HepG2 (cell line): ENCODE measurements around the gene FGF10. TPM values are rescaled to one million over a fixed set of nuclear protein-coding genes. Genes with fewer than 3 reads are reported as not detected.

Experiments used
- ATAC-seq: fragments of 200-7000 bp; cut with Tn5 transposase; 3 replicates; pipeline ENCODE4 v1.9.1; 2020; ENCODE audit warnings: mild to moderate bottlenecking, moderate library complexity
- BruUV-seq: library from RNA; stranded (reverse); fragments of 400-500 nt; replicated peaks from 2 replicates; lab custom pipeline; 2021; lab: Mats Ljungman, UMichigan
- CTCF ChIA-PET: fragments of 300-600 bp; formaldehyde crosslinking; extraction: SDS; loops from one replicate; lab custom pipeline; 2021; ENCODE audit warnings: low total read pairs, inconsistent platforms, low intra/inter-chr PET ratio; lab: Yijun Ruan, JAX
- POLR2A ChIA-PET: fragments of 350-600 bp; sonication (Branson Sonifier 250); formaldehyde crosslinking; loops from one replicate; lab custom pipeline; 2020; ENCODE audit warnings: antibody characterized with exemption, inconsistent platforms; lab: Yijun Ruan, JAX
- DNase-seq: peaks from one replicate; pipeline ENCODE4 v3.0.0-alpha.2; 2015; ENCODE audit warnings: low spot score
- FAIRE-seq: peaks from 3 replicates; lab custom pipeline; 2011; peaks lifted over from hg19 to GRCh38; lab: Jason Lieb, UNC
- H2AFZ ChIP-seq: one replicate; pipeline ENCODE4 v1.6.1; 2011; ENCODE audit warnings: low read length, inconsistent platforms
- H3K27ac ChIP-seq: fragments of 300-600 bp; 3 replicates; pipeline ENCODE4 v1.8.0; 2011; ENCODE audit warnings: mixed run types, mild to moderate bottlenecking, mixed read lengths, low read length, inconsistent platforms; ENCODE audit not compliant: insufficient read depth; ENCODE audit errors: extremely low read length
- H3K27me3 ChIP-seq, 2 experiments: fragments of 200-600 bp in 1 of 2; 2 replicates in 1 of 2; 3 replicates in 1 of 2; pipeline versions ENCODE4 v1.6.0 to v1.8.0; 2011; ENCODE audit warnings: low read length in 2 of 2, mild to moderate bottlenecking in 2 of 2, moderate library complexity in 2 of 2, inconsistent platforms in 1 of 2; ENCODE audit not compliant: insufficient read depth in 2 of 2, control insufficient read depth in 1 of 2
- H3K36me3 ChIP-seq, 2 experiments: fragments of 200-600 bp in 1 of 2; replicated peaks in 1 of 2; 2 replicates in 1 of 2; 3 replicates in 1 of 2; pipeline versions ENCODE4 v1.5.1 to v1.8.0; 2011; ENCODE audit warnings: low read length in 2 of 2, inconsistent platforms in 1 of 2; ENCODE audit not compliant: insufficient read depth in 2 of 2, control insufficient read depth in 1 of 2
- H3K4me1 ChIP-seq: 2 replicates; pipeline ENCODE4 v1.5.1; 2012; ENCODE audit warnings: low read length, inconsistent platforms; ENCODE audit not compliant: insufficient read depth
- H3K4me2 ChIP-seq: 2 replicates; pipeline ENCODE4 v1.6.0; 2011; ENCODE audit warnings: low read depth, low read length, inconsistent platforms
- H3K4me3 ChIP-seq, 3 experiments: fragments of 200-600 bp in 1 of 3; sonication (generic), shearing (Covaris generic) in 1 of 3; replicated peaks in 1 of 3; 2 replicates each; pipeline ENCODE4 v1.5.1; 2011 to 2016; ENCODE audit warnings: low read length in 3 of 3, inconsistent platforms in 2 of 3, low read depth in 2 of 3, mild to moderate bottlenecking in 2 of 3, control low read depth in 1 of 3, mixed read lengths in 1 of 3; ENCODE audit not compliant: insufficient read depth in 1 of 3
- H3K79me2 ChIP-seq: one replicate; pipeline ENCODE4 v1.6.1; 2011; ENCODE audit warnings: low read length, inconsistent platforms; ENCODE audit not compliant: insufficient read depth
- H3K9ac ChIP-seq: 2 replicates; pipeline ENCODE4 v1.6.0; 2011; ENCODE audit warnings: mild to moderate bottlenecking, low read depth, low read length, inconsistent platforms; ENCODE audit not compliant: insufficient read depth
- H3K9me3 ChIP-seq: 2 replicates; pipeline ENCODE4 v1.5.1; 2012; ENCODE audit warnings: mild to moderate bottlenecking, low read length
- H4K20me1 ChIP-seq: 2 replicates; pipeline ENCODE4 v1.6.0; 2011; ENCODE audit warnings: inconsistent platforms, mild to moderate bottlenecking, low read length, moderate library complexity; ENCODE audit not compliant: insufficient read depth
- JARID2 ChIP-seq: sonication (generic); formaldehyde crosslinking; IDR thresholded peaks from 2 replicates; pipeline ENCODE4 v1.8.1; 2023; ENCODE audit warnings: missing genetic modification reagents, inconsistent platforms; ENCODE audit not compliant: insufficient replicate concordance
- KAT8 ChIP-seq: IDR thresholded peaks from 2 replicates; pipeline ENCODE4 v1.6.1; 2016; ENCODE audit warnings: missing genetic modification reagents, missing compliant biosample characterization
- SIN3B ChIP-seq: fragments of 150-350 bp; IDR thresholded peaks from 2 replicates; pipeline ENCODE4 v1.6.1; 2014; ENCODE audit warnings: low read length
- SRSF9 ChIP-seq: fragments of 200-400 bp; formaldehyde crosslinking; IDR thresholded peaks from 2 replicates; pipeline ENCODE4 v1.6.1; 2018; ENCODE audit warnings: borderline replicate concordance, mild to moderate bottlenecking, low read depth, low read length; ENCODE audit not compliant: insufficient read depth, poor library complexity, severe bottlenecking
- TRIM22 ChIP-seq: fragments of 450-650 bp; IDR thresholded peaks from 2 replicates; pipeline ENCODE4 v1.6.1; 2017
- XRCC5 ChIP-seq: fragments of 200-400 bp; formaldehyde crosslinking; optimal IDR thresholded peaks from 2 replicates; pipeline ENCODE3; 2017; ENCODE audit warnings: mild to moderate bottlenecking, low read length
- ZNF136 ChIP-seq: sonication (generic); formaldehyde crosslinking; IDR thresholded peaks from 2 replicates; pipeline ENCODE4 v1.8.1; 2022; ENCODE audit warnings: low read depth, mild to moderate bottlenecking, moderate library complexity, missing genetic modification reagents
- ZNF343 ChIP-seq: sonication (generic); formaldehyde crosslinking; IDR thresholded peaks from 2 replicates; pipeline ENCODE4 v1.4.0; 2020; ENCODE audit warnings: mild to moderate bottlenecking, missing genetic modification reagents
- ZNF709 ChIP-seq: sonication (generic); formaldehyde crosslinking; IDR thresholded peaks from 2 replicates; pipeline ENCODE4 v1.5.0; 2020; ENCODE audit warnings: mild to moderate bottlenecking, missing genetic modification reagents
- ZNF775 ChIP-seq: sonication (generic); formaldehyde crosslinking; IDR thresholded peaks from 2 replicates; pipeline ENCODE4 v1.4.0; 2020; ENCODE audit warnings: missing genetic modification reagents, mild to moderate bottlenecking, moderate library complexity, borderline replicate concordance
- WGBS: methylation state at CpG from one replicate; pipeline ENCODE4 v1.1.6; 2017; ENCODE audit warnings: low lambda C conversion rate; 5-methylcytosine and 5-hydroxymethylcytosine counted together
- in situ Hi-C: cut with HindIII; loops from 2 replicates; pipeline ENCODE4 v1.10.0; 2017; ENCODE audit warnings: low pct_unique_long_range_greater_than_20kb; ENCODE audit not compliant: extremely low pct_ligation_motif_present
- intact Hi-C: fragments of 100-400 bp; cut with micrococcal nuclease; formaldehyde crosslinking; loops from one replicate; pipeline ENCODE4 v1.10.0; 2022; ENCODE audit not compliant: unreplicated experiment
- polyA plus RNA-seq, 8 experiments: library from polyadenylated mRNA; depleted of rRNA in 3 of 8; stranded (reverse) in 7 of 8; unstranded in 1 of 8; fragments of >200 nt; fragmentation: Illumina TruSeq in 4 of 8; extraction: Trizol in 4 of 8; gene quantifications; 2 replicates each; pipeline versions ENCODE4 v1.2.1 to v1.2.3, GENCODE V29; 2011 to 2016; ENCODE audit warnings: low read depth in 4 of 8, missing spikeins in 1 of 8, mixed read lengths in 1 of 8; ENCODE audit not compliant: insufficient read depth in 1 of 8
- total RNA-seq, 5 experiments: library from RNA; depleted of rRNA; stranded (reverse); fragments of >200 nt; fragmentation: Illumina TruSeq; extraction: Trizol; gene quantifications; 2 replicates each; pipeline ENCODE4 v1.2.3, GENCODE V29; 2016; ENCODE audit warnings: low read depth in 1 of 5

FGF10 gene
- total and polyA plus RNA-seq, 2 of the 13 experiments (the other 11 are each of a cell fraction or from before 2014, with no cell fraction given) = not detected

DNA sequence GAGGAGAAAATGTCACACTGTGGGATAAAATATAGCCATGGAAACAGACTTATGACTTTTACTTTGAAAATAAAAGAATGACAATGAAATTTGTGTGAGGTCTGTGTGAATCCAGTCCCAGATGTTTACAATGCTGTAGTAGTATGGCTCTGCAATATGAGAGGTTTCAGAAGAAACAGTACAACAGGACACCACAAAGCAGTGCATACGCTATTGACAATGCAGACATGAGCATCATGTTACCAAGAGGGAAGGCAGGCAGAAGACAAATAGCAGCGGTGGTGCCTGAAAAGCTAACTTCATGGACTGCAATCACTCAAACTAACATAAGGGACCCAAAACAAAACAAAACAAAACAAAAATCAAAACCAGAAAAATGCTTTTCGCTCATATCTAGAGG lies 1.8 kb downstream of the FGF10 start:
- in situ Hi-C loops = no loop called here
- ChIA-PET CTCF (no interaction called here), POLR2A (no interaction called here)
- WGBS = 14% methylated on average over 3 of the region's 3 CpGs
- H3K9me3 ChIP-seq = no peaks in the 10 kb centered on the region
- H3K9ac ChIP-seq = no peak overlapping the region
- no peak overlapping the region for H3K4me2 ChIP-seq
- BruUV-seq = no TSS peak
- TF ChIP-seq ZNF775 (CRISPR knock-in tag) (no peak), XRCC5 (no peak), ZNF709 (CRISPR knock-in tag) (no peak), KAT8 (no peak), SRSF9 (no peak), ZNF343 (CRISPR knock-in tag) (no peak), ZNF136 (CRISPR knock-in tag) (no peak), JARID2 (no peak), TRIM22 (no peak), SIN3B (no peak)
- H3K4me3 ChIP-seq = no peak overlapping the region
- H3K27me3 ChIP-seq = peaks cover 0 to 32% of the 10 kb centered on the region in 2 experiments; a peak in 4 of 5 replicates
- no peaks in the 10 kb centered on the region for H3K4me1 ChIP-seq
- no peaks in the 10 kb centered on the region for H4K20me1 ChIP-seq
- no peak for FAIRE-seq
- no peak for DNase-seq
- H3K27ac ChIP-seq = no peak overlapping the region
- H3K36me3 ChIP-seq = no peaks in the 10 kb centered on the region
- H3K79me2 ChIP-seq = no peaks in the 10 kb centered on the region
- no peak for ATAC-seq
- no peak overlapping the region for H2AFZ ChIP-seq
- intact Hi-C loops = no loop called here
